DMS 273 (cell line): Measurements from ENCODE around the gene RPL23.

Experiments
- DNase-seq: peaks from one replicate; lab custom pipeline; 2025; ENCODE audit not compliant: unreplicated experiment; lab: John Stamatoyannopoulos, UW

RPL23 gene

DNA sequence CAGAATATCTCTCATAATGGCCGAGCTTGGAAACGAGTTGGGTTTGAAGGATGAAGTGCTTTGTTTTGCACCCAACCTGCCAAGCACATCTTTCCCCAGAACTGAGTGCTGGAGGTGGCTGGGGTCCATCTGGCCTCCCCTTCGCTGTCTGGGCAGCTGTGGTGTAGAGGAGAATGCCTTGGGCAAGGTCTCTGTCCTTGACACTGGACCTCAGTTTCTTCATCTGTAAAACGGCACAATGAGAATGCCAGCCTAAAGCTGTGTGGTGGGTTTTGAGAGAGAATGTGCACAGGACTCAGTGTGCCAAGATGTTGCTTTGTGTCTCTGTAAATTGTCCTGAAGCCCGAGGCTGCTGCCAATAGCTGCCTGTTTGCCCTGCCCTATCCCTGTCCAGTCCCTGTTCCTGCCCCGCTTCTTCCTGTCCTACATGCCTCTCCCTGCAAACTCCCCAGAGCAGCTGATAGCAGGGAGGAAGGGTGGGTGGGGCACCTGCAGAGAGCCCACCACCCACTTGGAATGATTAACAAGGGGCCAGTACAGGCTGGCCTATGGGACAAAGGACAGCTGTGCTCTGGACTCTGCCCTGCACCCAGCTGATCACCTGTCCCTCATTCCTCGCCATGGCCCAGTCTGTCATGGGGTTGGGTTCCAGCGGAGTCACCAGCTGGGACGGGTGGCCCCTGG is 31.7 kb upstream of the RPL23 start:
- DNase-seq: no peak

DNA sequence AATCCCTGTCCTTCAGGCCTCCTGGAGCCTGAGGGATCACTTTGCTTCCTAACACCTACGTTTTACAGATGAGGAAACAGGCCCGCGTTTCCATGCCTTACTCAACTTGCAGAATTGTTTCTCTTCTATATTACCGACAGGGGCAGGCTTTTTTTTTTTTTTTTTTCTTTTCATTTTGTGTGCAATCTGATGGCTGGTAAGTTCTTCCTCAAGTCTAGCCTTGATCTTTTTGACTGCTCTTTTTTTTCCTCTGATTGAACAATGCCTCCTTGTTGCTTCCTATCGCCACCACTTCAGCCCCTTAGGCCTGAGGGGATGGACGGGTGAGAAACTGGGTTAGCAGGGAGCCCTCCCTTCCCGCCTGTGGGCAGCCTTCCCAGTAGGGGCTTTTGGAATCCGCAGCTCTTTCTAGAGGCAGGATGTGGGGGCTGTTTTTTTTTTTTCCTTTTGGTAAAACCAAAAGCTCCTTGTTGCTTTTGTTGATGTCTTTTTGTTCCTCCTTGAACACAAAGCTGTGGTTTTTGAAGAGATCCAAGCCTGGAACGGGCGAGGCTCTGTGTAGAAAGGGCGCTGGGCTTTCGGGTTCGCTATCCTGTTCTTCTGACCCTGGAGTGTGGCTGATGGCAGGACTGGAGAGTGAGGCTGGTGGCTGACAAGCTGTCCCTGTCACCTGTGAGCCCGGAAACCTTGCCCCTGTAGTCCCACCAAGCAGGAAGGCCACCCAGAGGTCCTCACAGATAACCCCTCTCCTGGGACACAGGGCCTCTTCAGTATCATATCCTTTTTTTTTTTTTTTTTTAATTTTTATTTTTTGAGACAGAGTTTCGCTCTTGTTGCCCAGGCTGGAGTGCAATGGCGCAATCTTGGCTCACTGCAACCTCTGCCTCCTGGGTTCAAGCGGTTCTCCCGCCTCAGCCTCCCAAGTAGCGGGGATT is 30.3 kb upstream of the RPL23 start:
- DNase-seq: no peak

DNA sequence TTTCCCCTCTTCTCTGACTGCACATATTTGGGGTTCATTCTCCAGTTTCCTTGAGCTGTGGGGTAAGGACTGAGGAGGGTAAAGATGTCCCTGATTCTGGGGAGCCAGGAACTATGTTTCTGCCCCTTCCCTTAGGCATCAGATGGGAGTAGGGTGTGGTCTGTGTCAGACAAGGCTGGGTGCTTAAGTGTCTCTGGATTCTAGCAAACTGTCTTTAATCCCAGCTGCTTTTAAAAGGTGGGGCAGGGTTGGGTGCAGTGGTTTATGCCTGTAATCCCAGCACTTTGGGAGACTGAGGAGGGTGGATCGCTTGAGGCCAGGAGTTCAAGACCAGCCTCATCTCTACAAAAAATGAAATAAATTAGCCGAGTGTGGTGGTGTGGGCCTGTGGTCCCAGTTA is 29.3 kb upstream of the RPL23 start:
- DNase-seq: no peak

DNA sequence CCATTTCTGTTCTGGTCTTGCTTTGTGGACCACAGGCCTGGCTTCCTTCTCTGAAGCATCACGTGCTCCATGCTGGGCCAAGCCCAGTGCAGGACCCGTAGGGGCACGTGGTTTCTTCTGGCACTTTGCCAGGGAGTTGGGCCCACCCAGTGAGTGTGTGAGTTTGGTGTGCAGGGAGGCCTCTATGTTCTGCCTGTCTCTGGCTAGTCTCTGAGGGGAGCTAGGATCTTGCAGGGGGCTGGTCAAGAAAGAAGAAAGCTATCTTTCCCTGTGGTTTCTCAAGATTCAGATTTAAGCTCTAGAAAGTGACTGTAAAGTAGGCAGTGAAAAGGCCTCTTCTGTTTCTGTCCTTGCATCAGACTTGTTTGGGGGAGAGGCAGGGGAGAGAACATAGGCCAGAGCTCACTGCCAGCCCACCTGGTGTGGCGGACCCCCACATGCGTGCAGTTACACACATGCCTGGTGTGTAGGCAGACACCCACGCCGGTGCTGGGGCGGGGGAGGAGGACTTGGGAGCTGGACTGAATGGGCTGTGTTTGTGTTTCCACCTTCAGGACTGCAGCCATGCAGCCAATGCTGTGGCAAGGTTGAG is 28.2 kb upstream of the RPL23 start:
- peak; percentile 61 for DNase-seq

- DNase-seq: peak; percentile 81
Observed at GRCh38 chr17:38879878-38880665, 26.6 kb upstream of the RPL23 start.

DNA sequence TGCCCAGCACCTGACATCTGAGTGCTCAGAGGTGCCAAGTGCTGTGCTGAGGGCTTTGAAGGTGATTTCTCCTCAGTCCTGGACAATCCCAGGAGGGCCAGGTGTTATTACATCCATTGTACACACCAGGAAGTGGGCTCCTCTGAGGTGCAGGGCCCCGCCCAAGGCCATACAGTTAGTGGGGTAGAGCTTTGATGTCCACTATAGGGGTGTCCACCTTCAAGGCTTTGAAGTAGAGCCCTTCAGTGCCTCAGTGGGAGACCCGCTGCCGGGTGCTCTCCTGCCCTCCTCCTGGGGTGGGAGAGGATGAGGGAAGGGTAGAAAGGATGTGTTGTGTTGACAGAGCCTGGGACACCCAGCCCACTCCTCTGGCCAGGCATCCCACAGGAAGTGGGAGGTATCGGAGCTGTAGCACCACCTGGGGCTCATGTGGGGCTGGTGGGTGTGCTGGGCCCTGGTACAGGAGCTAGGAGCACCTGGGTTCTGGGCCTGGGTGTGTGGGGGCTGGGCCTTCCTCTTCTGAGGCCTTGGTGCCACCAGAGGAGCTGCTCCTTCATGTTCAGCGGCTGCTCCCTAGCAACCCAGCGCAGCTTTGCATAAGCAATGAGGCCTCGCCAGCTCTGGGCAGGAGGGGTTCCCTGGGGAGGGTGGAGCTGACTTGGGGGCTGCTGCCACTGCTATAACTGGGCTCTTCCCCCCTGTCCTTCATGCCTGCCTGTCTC is 23.8 kb upstream of the RPL23 start:
- peak; percentile 68 for DNase-seq

DNA sequence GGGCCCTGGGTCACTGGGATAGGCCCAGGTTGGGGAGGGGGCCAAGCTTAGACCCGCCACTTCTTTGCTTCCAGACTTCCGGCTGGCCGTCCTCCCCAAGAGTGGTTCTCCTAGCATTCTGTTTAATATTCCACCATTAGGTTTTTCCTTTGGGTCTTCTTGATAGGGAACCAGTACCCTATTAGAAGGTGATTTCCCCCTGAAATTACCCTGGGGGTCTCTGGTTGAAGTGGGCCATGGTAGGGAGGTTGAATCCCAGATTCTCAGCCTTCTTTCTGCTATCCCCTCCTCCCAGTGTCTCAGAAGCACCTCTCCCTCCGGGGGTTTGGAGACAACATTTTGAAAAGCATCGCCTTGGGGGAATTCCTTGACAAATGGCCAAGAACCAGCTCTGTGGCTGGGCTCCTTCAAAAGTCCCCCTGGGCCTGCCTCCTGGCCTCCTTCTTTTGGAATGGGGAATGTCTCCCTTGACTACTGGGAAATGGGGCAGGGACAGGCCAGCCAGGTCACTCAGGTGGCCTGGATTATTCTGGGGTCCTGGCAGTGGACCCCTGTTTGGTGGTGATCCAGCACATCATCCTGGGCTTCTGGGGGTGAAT is 22.1 kb upstream of the RPL23 start:
- DNase-seq: no peak

DNA sequence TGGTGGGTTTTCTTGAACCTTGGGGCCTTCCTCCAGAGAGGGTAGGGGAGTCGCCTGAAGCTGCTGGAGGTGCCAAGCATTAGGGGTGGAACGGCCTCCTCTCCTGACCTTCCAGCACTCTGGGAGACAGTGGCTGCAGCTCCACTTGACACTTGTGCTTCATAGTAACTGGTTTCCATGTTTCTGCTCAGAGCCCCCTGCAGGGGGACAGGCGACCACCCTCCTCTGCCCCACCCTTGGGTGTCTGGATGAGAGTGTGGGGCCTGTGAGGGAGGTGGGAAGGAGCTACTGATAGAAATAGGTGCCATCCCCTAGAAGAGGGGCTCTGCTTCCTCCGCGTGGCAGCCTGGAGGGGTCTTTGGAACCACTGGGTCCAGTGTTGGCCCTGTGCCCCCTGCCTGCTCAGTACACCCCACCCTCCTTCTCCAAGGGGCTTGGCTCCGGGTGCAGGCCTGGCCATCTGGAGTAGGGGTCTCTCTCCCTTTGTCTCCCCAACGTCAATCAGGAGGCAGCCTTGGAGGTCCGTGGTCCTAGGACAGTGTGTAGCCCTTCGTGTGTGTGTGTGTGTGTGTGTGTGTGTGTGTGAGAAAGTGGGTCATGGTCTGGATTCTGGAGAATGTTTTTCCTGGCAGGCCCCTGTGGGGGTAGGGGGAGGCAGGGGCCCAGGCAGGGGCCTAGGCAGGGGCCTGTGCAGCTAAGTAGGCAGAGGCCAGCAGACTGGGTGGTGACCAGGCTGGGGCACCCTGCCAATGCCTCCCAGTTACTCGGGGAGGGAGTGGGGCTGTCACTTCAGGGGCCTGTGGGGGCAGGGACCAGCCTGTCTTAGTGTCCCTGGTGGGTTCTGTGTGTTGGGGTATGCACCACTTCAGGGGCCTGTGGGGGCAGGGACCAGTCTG is 21.2 kb upstream of the RPL23 start:
- no peak for DNase-seq

GRCh38 chr17:38873640-38874380 is 20.3 kb upstream of the RPL23 start:
- no peak for DNase-seq

DNA sequence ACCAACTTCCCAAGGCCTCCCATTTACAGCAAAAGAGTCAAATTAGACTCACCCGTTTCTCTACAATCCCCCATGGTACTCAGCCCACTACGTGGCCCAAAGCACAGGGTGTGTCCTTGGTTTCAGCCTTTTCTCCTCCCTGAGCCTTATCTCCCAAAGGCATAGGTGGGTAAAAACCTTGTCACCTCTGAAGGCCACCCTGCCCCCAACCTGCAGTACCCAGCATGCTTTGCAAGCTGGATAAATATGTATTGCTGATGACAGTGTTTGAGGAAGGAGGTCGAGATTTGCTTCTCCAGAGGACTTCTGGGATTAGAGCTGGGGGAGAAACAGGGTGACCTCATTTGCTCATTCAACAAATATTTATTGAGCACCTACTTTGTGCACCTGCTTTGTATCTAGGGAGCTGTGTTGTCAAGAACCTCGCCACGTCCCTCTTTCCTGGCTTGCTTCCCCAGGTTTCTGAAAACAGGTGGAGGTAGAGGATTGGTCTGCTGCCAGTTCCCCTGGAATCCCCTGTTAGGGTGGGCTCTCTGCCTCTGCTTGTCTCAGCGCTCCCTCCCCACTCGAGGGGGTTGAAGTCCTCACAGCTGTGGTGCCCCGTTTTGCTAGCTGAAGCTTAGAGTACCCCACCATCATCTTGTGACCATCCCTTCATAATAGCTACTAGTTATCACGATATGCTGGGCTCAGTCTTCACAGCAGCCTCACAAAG is 19.3 kb upstream of the RPL23 start:
- no peak for DNase-seq

DNA sequence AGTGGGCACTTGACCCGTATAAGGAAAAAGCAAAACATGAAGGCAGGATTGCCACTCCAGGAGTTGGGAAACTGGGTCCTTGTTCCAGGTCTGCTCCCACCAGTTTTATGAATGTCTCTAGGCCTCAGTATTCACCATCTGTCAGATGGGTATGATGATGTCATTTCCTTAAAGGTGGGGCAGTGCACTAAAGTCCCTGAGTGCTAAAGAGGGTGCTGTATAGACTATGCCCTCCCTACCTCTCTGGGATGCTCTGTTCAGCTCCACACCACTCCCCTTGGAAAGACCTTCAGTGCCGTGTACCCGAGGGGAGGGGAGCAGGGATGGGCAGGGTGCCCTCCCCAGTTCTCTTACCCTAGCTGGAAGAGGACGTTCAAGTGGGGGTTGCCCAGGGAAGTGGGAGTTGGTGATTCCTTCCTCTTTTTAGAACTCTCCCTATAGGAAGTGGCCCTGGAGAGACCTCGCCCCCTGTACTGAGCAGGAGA is 18.5 kb upstream of the RPL23 start:
- DNase-seq: no peak

- peak; percentile 61 for DNase-seq
Observed at GRCh38 chr17:38871247-38872015, 17.9 kb upstream of the RPL23 start.

- DNase-seq: peak; percentile 78
Observed at GRCh38 chr17:38870259-38871165, 17.0 kb upstream of the RPL23 start.

DNA sequence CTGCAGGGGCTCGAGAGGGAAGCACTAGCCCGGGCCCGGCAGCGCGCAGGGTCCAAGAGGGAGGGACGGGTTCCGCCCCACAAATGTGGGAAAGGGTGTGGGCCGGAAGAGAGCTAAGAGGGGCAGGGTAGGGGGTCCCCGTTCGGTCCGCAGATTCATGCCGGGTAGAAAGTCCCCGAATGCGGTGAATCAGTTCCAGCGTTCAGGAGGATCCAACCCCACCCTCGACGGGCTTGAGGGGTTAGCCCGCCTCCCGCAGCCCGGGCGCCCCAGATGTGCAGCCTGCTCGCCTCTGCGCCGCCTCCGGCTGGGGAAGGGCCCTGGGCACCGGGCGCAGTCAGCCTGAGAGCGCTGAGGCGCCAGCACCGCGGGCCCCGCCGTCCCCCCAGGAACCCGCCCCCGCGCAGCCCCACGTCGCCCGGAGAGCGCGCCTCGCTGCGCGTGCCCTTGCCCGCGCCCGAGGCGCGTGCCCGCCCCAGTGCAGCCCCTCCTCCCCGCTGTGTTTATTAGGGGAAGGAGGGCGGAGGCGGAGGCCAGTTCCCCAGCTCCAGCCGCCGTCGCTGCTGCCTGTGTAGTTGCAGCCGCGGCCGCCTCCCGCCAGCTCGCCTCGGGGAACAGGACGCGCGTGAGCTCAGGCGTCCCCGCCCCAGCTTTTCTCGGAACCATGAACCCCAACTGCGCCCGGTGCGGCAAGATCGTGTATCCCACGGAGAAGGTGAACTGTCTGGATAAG is 16.2 kb upstream of the RPL23 start, which contains the start of gene LASP1:
Gene LASP1 (plus strand): TSS at position 533 of the 733 bp plus-strand sequence. CDS start 132 bp downstream, at position 665.
- peak; percentile 96 for DNase-seq
